Measurements from ENCODE around the gene ZNF70. TPM values are rescaled to one million over a fixed set of nuclear protein-coding genes. Genes with fewer than 3 reads are reported as not detected.
A peak's percentile ranks its signal among the peaks of the same experiment; 100 is the strongest.

Gene ZNF70
- total and polyA plus RNA-seq, 9 of the 15 experiments (the other 6 are each of a cell fraction or from before 2014, with no cell fraction given), result 0.14 to 3.3 (median 1.4) TPM

DNA sequence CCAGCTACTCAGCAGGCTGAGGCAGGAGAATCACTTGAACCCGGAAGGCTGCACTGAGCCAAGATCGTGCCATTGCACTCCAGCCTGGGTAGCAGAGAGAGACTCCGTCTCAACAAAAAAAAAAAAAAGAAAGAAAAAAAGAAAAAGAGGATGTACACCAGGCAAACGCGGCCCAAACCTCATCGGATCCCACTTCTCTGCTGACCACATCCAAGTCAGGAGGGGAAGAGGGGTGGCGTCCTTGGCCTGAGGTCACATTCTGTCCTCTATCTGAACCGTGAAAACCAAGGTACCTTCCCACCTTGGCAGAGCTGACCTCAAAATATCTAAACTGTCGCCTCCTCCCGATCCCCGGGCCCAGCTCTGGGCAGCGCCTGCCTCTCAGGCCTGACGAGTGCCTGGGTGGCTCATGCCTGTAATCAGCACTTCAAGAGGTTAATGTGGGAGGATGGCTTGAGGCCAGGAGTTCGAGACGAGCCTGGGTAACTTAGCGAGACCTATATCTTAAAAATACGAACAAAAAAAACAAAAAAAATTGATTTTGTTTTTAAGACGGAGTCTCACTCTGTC is 35.0 kb downstream of the ZNF70 start:
- Histone ChIP-seq H3K4me1 (replicated peaks in 1 of 2; ENCODE audit: control insufficient read depth in 2 of 2, insufficient read depth in 2 of 2, low read length in 2 of 2) (peaks cover 6 to 25% of the 10 kb centered on the region in 2 experiments; a peak in 4 of 5 replicates), H3K27ac (ENCODE audit: extremely low read depth, low read depth, low read length) (peak overlapping the region; percentile 46; the same call in 2 of the 3 replicates), H3K9me1 (ENCODE audit: control insufficient read depth, insufficient read depth, low read length) (no peaks in the 10 kb centered on the region), H3K4me2 (ENCODE audit: insufficient read depth, low read length) (peak overlapping the region; percentile 79), H4K20me1 (replicated peaks; ENCODE audit: control insufficient read depth, insufficient read depth, low read length) (no peaks in the 10 kb centered on the region), H2AFZ (ENCODE audit: low read depth, low read length) (no peak overlapping the region), H3K4me3 (peak overlapping the region; percentile 77; the same call in 1 of the 2 replicates), H3K9me3 (replicated peaks; ENCODE audit: control insufficient read depth, insufficient read depth, low read depth, low read length) (no peaks in the 10 kb centered on the region), H3K36me3 (ENCODE audit: control insufficient read depth, insufficient read depth, low read length) (peaks cover 34% of the 10 kb centered on the region; the same call in 1 of the 3 replicates), H3K79me2 (ENCODE audit: control insufficient read depth, insufficient read depth, low read length) (peaks cover 19% of the 10 kb centered on the region), H3K9ac (ENCODE audit: insufficient read depth in 1 of 2, low read depth in 2 of 2, low read length in 2 of 2) (peak overlapping the region; percentile 80 to 94; a peak in 2 of 4 replicates), H3K27me3 (ENCODE audit: control insufficient read depth in 2 of 2, insufficient read depth in 2 of 2, low read length in 2 of 2) (no peaks in the 10 kb centered on the region)
- FAIRE-seq (peak; percentile 60), DNase-seq (ENCODE audit: extremely low read depth in 1 of 4, low spot score in 3 of 4) (peak in 2 of 4 experiments; percentile 13 to 21), ATAC-seq (no peak; the same call in 2 of the 3 replicates)
- WGBS (ENCODE audit: insufficient coverage, low coverage, missing lambda C conversion rate), result 19% methylated on average over 13 of the region's 18 CpGs
- TF ChIP-seq ESRRA (IDR thresholded peaks at IDR 0.05; ENCODE audit: borderline replicate concordance, low read depth), result peak; percentile 28; the same call in 1 of the 2 replicates
- no peak for TF ChIP-seq CHD2 (IDR thresholded peaks at IDR 0.05; ENCODE audit: low read depth, low read length)
- TF ChIP-seq TBP (optimal IDR thresholded peaks at IDR 0.05; ENCODE audit: low read depth, low read length), result peak; percentile 64
- TF ChIP-seq ZNF239 (CRISPR knock-in tag; IDR thresholded peaks at IDR 0.05), result no peak
- no peak for TF ChIP-seq GTF2F1 (IDR thresholded peaks at IDR 0.05; ENCODE audit: low read depth, low read length)
- peak; percentile 21 for TF ChIP-seq POLR3A (IDR thresholded peaks at IDR 0.05; ENCODE audit: borderline replicate concordance, extremely low read depth, insufficient read depth, insufficient read length)
- intact Hi-C loops (cut with micrococcal nuclease) (no loop called here), in situ Hi-C loops (cut with MboI) (no loop called here)
- BruUV-seq (replicated peaks), result no TSS peak
- POLR2A ChIA-PET, result no interaction called here
- CTCF ChIA-PET (ENCODE audit: low intra/inter-chr PET ratio), result no interaction called here

All from K562 (cell line).